ENCODE measurements around the gene NPC2. TPM values are rescaled to one million over a fixed set of nuclear protein-coding genes. Genes with fewer than 3 reads are reported as not detected.

The NPC2 gene
- total and polyA plus RNA-seq, 2 donors (not counting 3 experiments of a cell fraction or from before 2014, with no cell fraction given): 203 to 406 TPM

DNA sequence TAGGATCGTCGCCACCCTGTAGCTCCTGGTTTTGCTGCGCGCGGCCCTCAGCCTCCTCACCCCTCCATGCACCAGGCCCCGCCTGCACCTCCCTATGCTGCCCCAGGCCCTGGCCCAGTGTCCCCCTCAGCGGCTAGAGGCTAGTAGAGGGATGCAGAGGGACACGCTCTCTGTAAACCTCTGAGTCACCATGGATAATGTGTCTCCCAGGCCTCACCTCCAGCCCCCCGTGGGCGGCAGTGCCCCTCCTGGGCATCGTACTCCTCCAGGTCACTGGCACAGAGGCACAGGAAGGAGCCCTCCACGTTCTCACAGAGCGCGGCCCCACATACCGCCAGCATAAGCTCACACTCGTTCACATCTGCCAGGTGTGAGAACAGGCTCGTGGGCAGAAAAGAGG is 12.7 kb upstream of the NPC2 start:
- intact Hi-C loops (cut with micrococcal nuclease): no loop called here
- H3K36me3 ChIP-seq (ENCODE audit: control insufficient read depth in 2 of 2, extremely low read depth in 1 of 2, insufficient read depth in 2 of 2, low read length in 2 of 2): peaks cover 36 to 82% of the 10 kb centered on the region in 2 experiments
- no peaks in the 10 kb centered on the region for H3K4me1 ChIP-seq (ENCODE audit: control insufficient read depth, extremely low read depth, insufficient read depth, low read length)
- no TSS peak for BruUV-seq (replicated peaks)
- H3K9me1 ChIP-seq (replicated peaks; ENCODE audit: control insufficient read depth, extremely low read depth, insufficient read depth, low read length): no peaks in the 10 kb centered on the region
- no peak overlapping the region for H3K9ac ChIP-seq (replicated peaks; ENCODE audit: extremely low read depth, insufficient read depth, low read length)
- ChIA-PET CTCF (no interaction called here), POLR2A (no interaction called here)
- H3K9me3 ChIP-seq (replicated peaks; ENCODE audit: control insufficient read depth, insufficient read depth, low read length): no peaks in the 10 kb centered on the region
- no peak for FAIRE-seq
- no peak for DNase-seq (ENCODE audit: low read depth, low spot score)
- no peak overlapping the region for H2AFZ ChIP-seq (ENCODE audit: low read depth, low read length)
- no peak overlapping the region for H3K4me2 ChIP-seq (ENCODE audit: insufficient read depth, low read length)
- no peak overlapping the region for H3K27ac ChIP-seq (ENCODE audit: insufficient read depth, low read depth, low read length)
- TF ChIP-seq MAX (IDR thresholded peaks at IDR 0.05; ENCODE audit: insufficient read depth, insufficient read length) (no peak), FOS (IDR thresholded peaks at IDR 0.05; ENCODE audit: borderline replicate concordance, insufficient read depth, low read length) (no peak), MYC (IDR thresholded peaks at IDR 0.05; ENCODE audit: low read depth, low read length) (no peak), JUN (IDR thresholded peaks at IDR 0.05; ENCODE audit: borderline replicate concordance, insufficient read depth, insufficient read length, low read depth) (no peak), POLR2A (IDR thresholded peaks at IDR 0.05; ENCODE audit: low read depth, low read length) (no peak), POLR2AphosphoS5 (IDR thresholded peaks at IDR 0.05; ENCODE audit: insufficient read depth, low read depth, low read length) (no peak), EZH2 (IDR thresholded peaks at IDR 0.05; ENCODE audit: borderline replicate concordance, low read depth, low read length, severe bottlenecking) (no peak), GATA2 (IDR thresholded peaks at IDR 0.05; ENCODE audit: insufficient read depth, insufficient read length, low read depth, low read length) (no peak)
- TF ChIP-seq, protein P1, sequence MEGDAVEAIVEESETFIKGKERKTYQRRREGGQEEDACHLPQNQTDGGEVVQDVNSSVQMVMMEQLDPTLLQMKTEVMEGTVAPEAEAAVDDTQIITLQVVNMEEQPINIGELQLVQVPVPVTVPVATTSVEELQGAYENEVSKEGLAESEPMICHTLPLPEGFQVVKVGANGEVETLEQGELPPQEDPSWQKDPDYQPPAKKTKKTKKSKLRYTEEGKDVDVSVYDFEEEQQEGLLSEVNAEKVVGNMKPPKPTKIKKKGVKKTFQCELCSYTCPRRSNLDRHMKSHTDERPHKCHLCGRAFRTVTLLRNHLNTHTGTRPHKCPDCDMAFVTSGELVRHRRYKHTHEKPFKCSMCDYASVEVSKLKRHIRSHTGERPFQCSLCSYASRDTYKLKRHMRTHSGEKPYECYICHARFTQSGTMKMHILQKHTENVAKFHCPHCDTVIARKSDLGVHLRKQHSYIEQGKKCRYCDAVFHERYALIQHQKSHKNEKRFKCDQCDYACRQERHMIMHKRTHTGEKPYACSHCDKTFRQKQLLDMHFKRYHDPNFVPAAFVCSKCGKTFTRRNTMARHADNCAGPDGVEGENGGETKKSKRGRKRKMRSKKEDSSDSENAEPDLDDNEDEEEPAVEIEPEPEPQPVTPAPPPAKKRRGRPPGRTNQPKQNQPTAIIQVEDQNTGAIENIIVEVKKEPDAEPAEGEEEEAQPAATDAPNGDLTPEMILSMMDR (IDR thresholded peaks at IDR 0.05; ENCODE audit: extremely low read depth in 1 of 2, insufficient read depth in 1 of 2, low read depth in 1 of 2, low read length in 2 of 2): no peak
- H3K4me3 ChIP-seq (replicated peaks in 1 of 3; ENCODE audit: insufficient read depth in 1 of 3, low read depth in 1 of 3, low read length in 3 of 3): no peak overlapping the region
- H4K20me1 ChIP-seq (replicated peaks; ENCODE audit: control insufficient read depth, extremely low read depth, insufficient read depth, low read length): no peaks in the 10 kb centered on the region
- H3K79me2 ChIP-seq (ENCODE audit: control insufficient read depth, insufficient read depth, low read length): no peaks in the 10 kb centered on the region
- no peaks in the 10 kb centered on the region for H3K27me3 ChIP-seq (ENCODE audit: control insufficient read depth in 2 of 2, insufficient read depth in 2 of 2, low read length in 2 of 2)
- dilution Hi-C loops (cut with MboI; ENCODE audit: extremely low pct_ligation_motif_present, low sequenced_read_pairs): no loop called here
